ENCODE results near the gene NR6A1.

Gene NR6A1

DNA sequence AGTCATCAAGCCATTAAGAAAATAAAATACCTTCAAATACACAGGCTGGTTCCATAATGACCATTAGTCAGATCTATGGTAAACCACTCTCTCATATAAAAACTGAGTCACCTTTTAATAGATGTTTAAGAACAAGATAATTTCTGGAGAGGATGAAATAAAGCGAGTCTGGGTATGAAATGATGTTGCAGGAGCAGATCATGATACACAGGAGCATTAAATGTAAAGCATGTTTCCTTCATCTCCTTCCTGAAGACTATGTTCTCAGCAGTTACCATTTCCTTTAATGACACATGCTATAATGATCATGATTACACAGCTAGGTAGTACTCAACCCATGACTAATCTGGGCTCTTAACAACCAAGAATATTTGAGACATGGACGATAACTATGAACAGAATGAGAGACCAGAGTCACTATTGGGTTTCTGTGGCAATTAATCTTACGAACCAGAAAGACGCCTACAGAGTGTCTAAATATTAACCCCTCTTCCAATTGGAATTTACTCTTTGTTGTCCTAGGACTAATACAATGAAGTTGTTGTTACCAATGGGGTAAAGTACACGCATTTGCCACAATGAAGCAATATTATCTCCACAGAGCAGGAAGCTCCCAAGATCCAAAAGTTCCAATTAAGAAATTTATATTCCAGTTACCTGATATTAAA is 105.6 kb downstream of the NR6A1 start:
- TF ChIP-seq, protein P1, sequence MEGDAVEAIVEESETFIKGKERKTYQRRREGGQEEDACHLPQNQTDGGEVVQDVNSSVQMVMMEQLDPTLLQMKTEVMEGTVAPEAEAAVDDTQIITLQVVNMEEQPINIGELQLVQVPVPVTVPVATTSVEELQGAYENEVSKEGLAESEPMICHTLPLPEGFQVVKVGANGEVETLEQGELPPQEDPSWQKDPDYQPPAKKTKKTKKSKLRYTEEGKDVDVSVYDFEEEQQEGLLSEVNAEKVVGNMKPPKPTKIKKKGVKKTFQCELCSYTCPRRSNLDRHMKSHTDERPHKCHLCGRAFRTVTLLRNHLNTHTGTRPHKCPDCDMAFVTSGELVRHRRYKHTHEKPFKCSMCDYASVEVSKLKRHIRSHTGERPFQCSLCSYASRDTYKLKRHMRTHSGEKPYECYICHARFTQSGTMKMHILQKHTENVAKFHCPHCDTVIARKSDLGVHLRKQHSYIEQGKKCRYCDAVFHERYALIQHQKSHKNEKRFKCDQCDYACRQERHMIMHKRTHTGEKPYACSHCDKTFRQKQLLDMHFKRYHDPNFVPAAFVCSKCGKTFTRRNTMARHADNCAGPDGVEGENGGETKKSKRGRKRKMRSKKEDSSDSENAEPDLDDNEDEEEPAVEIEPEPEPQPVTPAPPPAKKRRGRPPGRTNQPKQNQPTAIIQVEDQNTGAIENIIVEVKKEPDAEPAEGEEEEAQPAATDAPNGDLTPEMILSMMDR (IDR thresholded peaks at IDR 0.05; ENCODE audit: insufficient read depth, missing control alignments): no peak
- DNase-seq (ENCODE audit: insufficient read length, low spot score): no peak
- no peak for FAIRE-seq

DNA sequence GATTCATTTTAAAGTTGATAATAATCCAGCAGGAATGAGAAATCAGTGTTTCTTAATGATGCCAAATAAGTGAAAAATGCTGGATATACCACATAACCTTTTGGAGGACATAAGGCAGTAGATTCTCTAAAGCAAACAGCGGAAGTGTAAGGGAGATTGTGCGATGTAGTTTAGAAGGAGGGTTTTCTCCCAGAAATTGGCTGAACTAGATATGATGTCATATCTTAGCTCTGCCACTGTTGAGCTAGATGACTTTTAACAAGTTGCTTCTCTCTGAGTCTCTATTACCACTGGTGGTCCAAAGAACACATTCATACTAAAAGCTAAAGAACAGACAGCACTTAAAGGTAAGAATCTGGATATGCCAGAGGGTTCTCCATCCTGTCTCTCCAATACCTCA is 107.0 kb downstream of the NR6A1 start:
- TF ChIP-seq, protein P1 (IDR thresholded peaks at IDR 0.05; ENCODE audit: insufficient read depth, missing control alignments): no peak
- DNase-seq (ENCODE audit: insufficient read length, low spot score): no peak
- no peak for FAIRE-seq

DNA sequence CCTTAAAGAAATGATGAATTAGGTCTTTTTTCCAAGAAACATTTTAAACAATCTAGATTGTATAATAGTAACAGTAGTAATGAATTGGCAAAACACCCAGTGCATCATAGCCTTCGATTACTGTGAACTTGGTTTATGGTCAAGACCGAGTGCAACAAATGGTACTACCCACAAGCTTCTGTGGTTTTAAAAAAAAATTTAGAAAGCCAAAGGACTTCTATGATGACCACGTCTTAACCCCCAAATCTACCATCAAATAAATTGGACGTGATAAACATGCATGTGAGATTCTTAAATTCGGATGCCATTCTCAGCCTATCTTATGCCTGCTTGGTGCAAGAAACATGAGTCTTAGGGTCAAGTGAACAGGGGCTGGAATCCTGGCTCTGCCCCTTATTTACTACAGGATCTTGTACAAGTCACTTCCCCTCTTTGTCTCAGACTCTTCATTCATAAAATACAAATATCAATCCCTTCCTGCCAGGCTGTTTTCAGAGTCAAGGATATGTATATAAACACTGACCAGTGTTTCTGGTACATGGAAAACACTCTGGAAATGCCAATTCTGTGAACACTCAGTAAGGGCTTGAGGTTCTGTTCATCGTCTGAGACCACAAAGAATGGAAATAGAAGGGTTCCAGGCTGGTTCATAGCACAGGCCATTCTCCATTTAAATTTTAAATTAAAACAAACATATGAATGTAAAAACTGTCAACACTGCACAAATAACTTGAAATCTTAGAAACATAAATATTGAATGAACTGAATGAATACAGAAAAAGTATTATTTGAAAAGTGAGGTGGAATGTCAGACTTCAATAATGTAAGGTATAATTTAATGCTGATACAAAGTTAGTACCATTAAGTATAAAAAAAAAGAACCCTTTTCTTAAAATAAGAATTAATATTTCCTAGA is 107.8 kb downstream of the NR6A1 start:
- DNase-seq (ENCODE audit: insufficient read length, low spot score): no peak
- FAIRE-seq: no peak
- TF ChIP-seq, protein P1 (IDR thresholded peaks at IDR 0.05; ENCODE audit: insufficient read depth, missing control alignments): no peak

DNA sequence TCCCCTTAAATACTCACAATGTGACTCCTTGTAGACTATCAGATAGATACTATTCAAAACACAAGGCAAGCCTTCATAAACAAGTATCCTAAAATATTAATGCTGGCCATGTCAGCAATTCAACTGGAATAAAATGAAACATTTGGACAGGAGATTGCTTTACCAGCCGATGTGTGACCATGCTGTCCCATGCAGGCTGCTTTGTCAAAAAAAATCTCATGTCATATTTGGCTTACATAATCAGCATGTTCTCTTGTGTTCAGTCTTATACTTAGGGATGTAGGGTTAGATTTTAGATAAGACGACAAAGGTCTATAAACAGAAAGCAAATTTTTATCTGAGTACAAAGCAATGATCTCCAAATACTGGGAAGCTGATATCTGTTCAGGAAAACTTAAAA is 108.5 kb downstream of the NR6A1 start:
- TF ChIP-seq, protein P1 (IDR thresholded peaks at IDR 0.05; ENCODE audit: insufficient read depth, missing control alignments): no peak
- DNase-seq (ENCODE audit: insufficient read length, low spot score): no peak
- no peak for FAIRE-seq

DNA sequence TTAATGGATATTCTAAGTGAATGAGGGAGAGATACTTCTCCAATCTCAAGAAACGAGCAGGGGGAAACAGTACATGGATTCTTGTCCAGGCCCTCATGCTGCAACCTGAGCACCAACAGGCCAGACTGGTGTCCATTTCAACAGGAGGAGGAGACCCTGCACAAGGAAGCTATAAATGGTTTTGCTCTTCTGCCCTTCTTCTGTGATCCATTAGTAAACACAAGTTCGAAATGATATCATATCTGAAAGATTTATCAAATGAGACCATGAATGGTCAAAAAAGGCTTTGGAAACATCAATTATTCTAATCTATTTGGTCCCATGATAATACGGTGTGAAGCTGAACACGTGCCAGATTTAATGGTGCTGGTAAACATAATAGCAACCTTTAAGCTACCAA is 109.8 kb downstream of the NR6A1 start:
- FAIRE-seq: no peak
- TF ChIP-seq, protein P1 (IDR thresholded peaks at IDR 0.05; ENCODE audit: insufficient read depth, missing control alignments): no peak

DNA sequence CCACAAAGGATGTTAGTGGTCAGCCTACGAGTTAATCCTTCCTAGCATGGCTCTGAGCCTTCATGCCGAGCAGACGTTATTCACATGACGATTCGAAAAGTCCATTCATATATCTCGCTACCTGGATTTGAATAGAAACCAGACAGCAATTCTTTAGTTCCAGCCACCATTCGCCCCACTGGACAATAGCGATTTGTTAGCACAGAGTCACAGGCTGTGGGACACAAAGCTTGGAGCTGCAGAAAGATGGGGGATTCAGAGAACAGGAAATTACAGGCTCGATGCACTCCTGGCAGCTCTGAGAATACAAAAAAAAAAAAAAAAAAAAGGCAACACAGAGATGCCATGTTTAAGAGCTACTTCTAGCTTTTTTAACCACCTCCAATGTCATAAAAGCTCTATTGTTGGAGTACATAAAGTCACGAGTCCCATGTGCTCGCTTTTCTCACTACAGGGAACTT is 110.7 kb downstream of the NR6A1 start:
- FAIRE-seq (no peak), DNase-seq (ENCODE audit: insufficient read length, low spot score) (no peak)
- TF ChIP-seq, protein P1 (IDR thresholded peaks at IDR 0.05; ENCODE audit: insufficient read depth, missing control alignments): no peak

More for the DNA sequence above, 109.8 kb downstream of the NR6A1 start:
- no peak for DNase-seq (ENCODE audit: insufficient read length, low spot score)
